Fibroblast of the conjunctiva (primary cell): ENCODE data around the gene GTF2A2.
"Not testable (repeated sequence)": the region's sequence is repeated elsewhere in the genome, so short reads cannot be mapped to it uniquely, and the experiment has no call there.

Experiments used
- DNase-seq: peaks from one replicate; pipeline ENCODE4 v3.0.0-alpha.2; 2010; ENCODE audit warnings: low read depth

Gene GTF2A2

GRCh38 chr15:59674361-59674877 is 17.1 kb upstream of the GTF2A2 start:
- no peak for DNase-seq

GRCh38 chr15:59668556-59668955 is 11.2 kb upstream of the GTF2A2 start:
- no peak for DNase-seq

- peak; percentile 27 for DNase-seq
Observed at GRCh38 chr15:59662260-59662659, 4.9 kb upstream of the GTF2A2 start.

- no peak for DNase-seq
Observed at GRCh38 chr15:59659366-59659765, 2.1 kb upstream of the GTF2A2 start.

- DNase-seq, result no peak
Observed at GRCh38 chr15:59657635-59658125, 365 bp upstream of the GTF2A2 start.

GRCh38 chr15:59654046-59654445 is 3.3 kb downstream of the GTF2A2 start:
- no peak for DNase-seq

GRCh38 chr15:59649603-59650002 is 7.7 kb downstream of the GTF2A2 start:
- DNase-seq, result no peak

- no peak for DNase-seq
Observed at GRCh38 chr15:59647085-59647484, 10.2 kb downstream of the GTF2A2 start.

- no peak for DNase-seq
Observed at GRCh38 chr15:59646277-59646676, 11.0 kb downstream of the GTF2A2 start.

GRCh38 chr15:59645812-59646211 is 11.5 kb downstream of the GTF2A2 start:
- DNase-seq, result not testable (repeated sequence)

GRCh38 chr15:59644756-59645155 is 12.6 kb downstream of the GTF2A2 start:
- DNase-seq, result no peak

- no peak for DNase-seq
Observed at GRCh38 chr15:59642351-59642750, 15.0 kb downstream of the GTF2A2 start.

GRCh38 chr15:59637507-59637906 is 19.8 kb downstream of the GTF2A2 start:
- not testable (repeated sequence) for DNase-seq

- DNase-seq, result no peak
Observed at GRCh38 chr15:59636184-59636583, 21.1 kb downstream of the GTF2A2 start.

GRCh38 chr15:59632714-59633113 is 24.6 kb downstream of the GTF2A2 start:
- no peak for DNase-seq

- peak; percentile 10 for DNase-seq
Observed at GRCh38 chr15:59622289-59622688, 35.0 kb downstream of the GTF2A2 start.

GRCh38 chr15:59618406-59618805 is 38.9 kb downstream of the GTF2A2 start:
- no peak for DNase-seq

GRCh38 chr15:59616379-59616778 is 40.9 kb downstream of the GTF2A2 start:
- DNase-seq, result no peak

- DNase-seq, result no peak
Observed at GRCh38 chr15:59615661-59616060, 41.7 kb downstream of the GTF2A2 start.

- no peak for DNase-seq
Observed at GRCh38 chr15:59614153-59614552, 43.2 kb downstream of the GTF2A2 start.

- peak; percentile 12 for DNase-seq
Observed at GRCh38 chr15:59611276-59612260, 45.7 kb downstream of the GTF2A2 start, which contains the start of gene GCNT3. TSS of gene GCNT3 (plus strand) at chr15:59611783. CDS start at chr15:59618239, 6,456 bp downstream.

GRCh38 chr15:59609730-59610712 is 47.3 kb downstream of the GTF2A2 start:
- DNase-seq, result no peak
